Tibial artery (tissue), 4 donors: ENCODE data around the gene CCBE1.

Source experiments
- DNase-seq, 2 donors: peaks; one replicate each; pipeline ENCODE4 v3.0.0-alpha.2; 2019
- H3K27ac ChIP-seq, 2 donors: fragments of 200-600 bp; sonication (generic) in 1 of 2; 1 replicate in 1 of 2; 2 replicates in 1 of 2; pipeline ENCODE4 v1.5.1; 2018 to 2019; ENCODE audit warnings: mild to moderate bottlenecking in 1 of 2
- H3K27me3 ChIP-seq, 2 donors: fragments of 200-600 bp; sonication (generic) in 1 of 2; one replicate each; pipeline versions ENCODE4 v1.5.1 to v1.6.0; 2016 to 2019
- H3K36me3 ChIP-seq, 3 donors: fragments of 200-600 bp; sonication (generic) in 2 of 3; one replicate each; pipeline ENCODE4 v1.5.1; 2016 to 2019; ENCODE audit warnings: mild to moderate bottlenecking in 2 of 3
- H3K4me1 ChIP-seq, 4 donors: fragments of 200-600 bp; sonication (generic) in 2 of 4; 1 replicate in 3 of 4; 2 replicates in 1 of 4; pipeline ENCODE4 v1.5.1; 2016 to 2019
- H3K4me3 ChIP-seq, 2 donors: fragments of 200-600 bp; sonication (generic) in 1 of 2; 1 replicate in 1 of 2; 2 replicates in 1 of 2; pipeline ENCODE4 v1.5.1; 2018 to 2019; ENCODE audit warnings: mild to moderate bottlenecking in 2 of 2
- H3K9me3 ChIP-seq, 3 donors: fragments of 200-600 bp; sonication (generic) in 1 of 3; one replicate each; pipeline ENCODE4 v1.5.1; 2016 to 2019
- intact Hi-C: fragments of 100-400 bp; cut with DNase I; formaldehyde crosslinking; loops from one replicate; pipeline ENCODE4 v1.15.0; 2023; ENCODE audit warnings: low total_unique reads
- TF ChIP-seq, protein P1 (sequence below), 2 experiments: fragments of 200-600 bp in 1 of 2; fragments of 450-650 bp in 1 of 2; IDR thresholded peaks; one replicate each; pipeline ENCODE4 v1.5.1; 2017 to 2019; ENCODE audit warnings: antibody characterized with exemption in 2 of 2, mild to moderate bottlenecking in 1 of 2, moderate library complexity in 1 of 2

CCBE1 gene

GRCh38 chr18:59437851-59438569 is 259.2 kb downstream of the CCBE1 start:
- H3K9me3 ChIP-seq: peaks cover 0 to 12% (median 3%) of the 10 kb centered on the region in 3 donors
- no peak overlapping the region for H3K4me3 ChIP-seq
- no peak for DNase-seq
- TF ChIP-seq, protein P1, sequence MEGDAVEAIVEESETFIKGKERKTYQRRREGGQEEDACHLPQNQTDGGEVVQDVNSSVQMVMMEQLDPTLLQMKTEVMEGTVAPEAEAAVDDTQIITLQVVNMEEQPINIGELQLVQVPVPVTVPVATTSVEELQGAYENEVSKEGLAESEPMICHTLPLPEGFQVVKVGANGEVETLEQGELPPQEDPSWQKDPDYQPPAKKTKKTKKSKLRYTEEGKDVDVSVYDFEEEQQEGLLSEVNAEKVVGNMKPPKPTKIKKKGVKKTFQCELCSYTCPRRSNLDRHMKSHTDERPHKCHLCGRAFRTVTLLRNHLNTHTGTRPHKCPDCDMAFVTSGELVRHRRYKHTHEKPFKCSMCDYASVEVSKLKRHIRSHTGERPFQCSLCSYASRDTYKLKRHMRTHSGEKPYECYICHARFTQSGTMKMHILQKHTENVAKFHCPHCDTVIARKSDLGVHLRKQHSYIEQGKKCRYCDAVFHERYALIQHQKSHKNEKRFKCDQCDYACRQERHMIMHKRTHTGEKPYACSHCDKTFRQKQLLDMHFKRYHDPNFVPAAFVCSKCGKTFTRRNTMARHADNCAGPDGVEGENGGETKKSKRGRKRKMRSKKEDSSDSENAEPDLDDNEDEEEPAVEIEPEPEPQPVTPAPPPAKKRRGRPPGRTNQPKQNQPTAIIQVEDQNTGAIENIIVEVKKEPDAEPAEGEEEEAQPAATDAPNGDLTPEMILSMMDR (IDR thresholded peaks at IDR 0.05): no peak
- H3K36me3 ChIP-seq: no peaks in the 10 kb centered on the region
- intact Hi-C loops: no loop called here
- H3K27ac ChIP-seq: no peak overlapping the region
- H3K27me3 ChIP-seq: peaks cover 0 to 6% of the 10 kb centered on the region in 2 donors
- no peaks in the 10 kb centered on the region for H3K4me1 ChIP-seq

DNA sequence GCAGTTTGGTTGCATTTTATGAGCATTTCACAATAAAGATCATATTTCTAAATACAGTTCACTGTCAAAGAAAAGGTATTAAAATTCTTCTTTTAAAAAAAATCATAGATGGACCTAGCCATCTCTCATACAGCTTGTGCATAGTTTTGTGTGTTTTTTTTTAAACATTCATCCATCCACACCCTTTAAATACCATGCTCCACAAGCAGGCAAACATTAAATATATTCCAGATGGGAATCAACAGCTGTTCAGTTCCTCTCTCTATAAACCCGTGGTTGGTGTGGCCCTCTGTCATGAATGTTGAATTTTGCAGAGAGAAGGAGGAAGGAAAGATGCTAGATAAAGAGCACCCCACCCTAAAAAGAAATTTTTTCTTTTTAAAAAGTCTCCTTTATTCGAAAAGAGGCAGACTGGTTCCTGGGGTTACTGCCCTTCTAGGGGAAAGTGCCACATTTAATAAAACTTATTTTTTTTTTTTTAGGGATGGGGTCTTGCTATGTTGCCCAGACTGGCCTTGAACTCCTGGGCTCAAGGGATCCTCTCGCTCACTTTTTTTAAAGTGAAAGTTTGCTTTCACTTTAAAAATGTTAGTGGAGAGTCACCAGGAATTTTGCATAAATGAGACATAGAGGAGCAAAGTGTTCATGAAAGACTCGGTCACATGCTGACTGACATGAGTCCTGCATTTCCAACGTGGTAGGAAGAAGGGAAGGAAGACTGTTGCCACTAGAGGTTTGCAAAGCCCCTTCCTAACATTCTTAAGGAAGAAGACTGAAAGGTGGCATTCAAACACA is 264.2 kb downstream of the CCBE1 start:
- TF ChIP-seq, protein P1 (IDR thresholded peaks at IDR 0.05): no peak
- intact Hi-C loops: no loop called here
- H3K36me3 ChIP-seq: no peaks in the 10 kb centered on the region

GRCh38 chr18:59431131-59431530 is 266.1 kb downstream of the CCBE1 start:
- Histone ChIP-seq H3K27ac (no peak overlapping the region), H3K4me3 (no peak overlapping the region), H3K27me3 (peaks cover 0 to 6% of the 10 kb centered on the region in 2 donors), H3K9me3 (no peaks in the 10 kb centered on the region), H3K4me1 (no peaks in the 10 kb centered on the region), H3K36me3 (no peaks in the 10 kb centered on the region)
- TF ChIP-seq, protein P1 (IDR thresholded peaks at IDR 0.05): no peak
- DNase-seq: no peak
- intact Hi-C loops: no loop called here

More for the DNA sequence above, 264.2 kb downstream of the CCBE1 start:
- DNase-seq: no peak
- H3K27me3 ChIP-seq: peaks cover 0 to 6% of the 10 kb centered on the region in 2 donors
- no peaks in the 10 kb centered on the region for H3K4me1 ChIP-seq
- H3K4me3 ChIP-seq: no peak overlapping the region
- no peak overlapping the region for H3K27ac ChIP-seq
- no peaks in the 10 kb centered on the region for H3K9me3 ChIP-seq

DNA sequence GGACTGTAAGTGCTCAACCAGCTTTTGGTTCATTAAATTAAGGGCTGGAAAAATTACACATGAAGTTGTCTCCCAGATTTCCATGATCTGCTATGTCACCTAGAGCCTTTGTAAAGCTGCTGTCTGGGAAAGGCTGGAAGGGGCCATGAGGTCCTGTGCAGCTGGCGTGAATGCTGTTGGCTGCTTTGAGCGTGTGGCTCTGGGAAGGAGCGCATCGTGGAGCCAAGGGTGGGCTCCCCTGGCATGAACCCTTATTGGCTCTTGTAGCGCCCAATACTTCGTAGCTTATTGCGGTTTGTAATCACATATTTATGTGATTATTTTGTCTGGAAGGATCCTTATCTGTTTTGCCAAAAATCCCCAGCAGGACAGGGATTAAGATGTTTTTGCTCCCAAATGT is 267.6 kb downstream of the CCBE1 start:
- Histone ChIP-seq H3K4me3 (no peak overlapping the region), H3K36me3 (no peaks in the 10 kb centered on the region), H3K4me1 (no peaks in the 10 kb centered on the region), H3K27me3 (no peaks in the 10 kb centered on the region), H3K27ac (no peak overlapping the region), H3K9me3 (no peaks in the 10 kb centered on the region)
- DNase-seq: no peak
- intact Hi-C loops: no loop called here
- TF ChIP-seq, protein P1 (IDR thresholded peaks at IDR 0.05): no peak

- Histone ChIP-seq H3K9me3 (no peaks in the 10 kb centered on the region), H3K27me3 (no peaks in the 10 kb centered on the region), H3K27ac (no peak overlapping the region), H3K4me1 (no peaks in the 10 kb centered on the region), H3K4me3 (no peak overlapping the region), H3K36me3 (no peaks in the 10 kb centered on the region)
- DNase-seq: no peak
- TF ChIP-seq, protein P1 (IDR thresholded peaks at IDR 0.05): no peak
- intact Hi-C loops: no loop called here
Measured at GRCh38 chr18:59428018-59428417, 269.2 kb downstream of the CCBE1 start.
